Pancreas (tissue), 10 donors: Measurements from ENCODE around the gene MDH2. TPM values are rescaled to one million over a fixed set of nuclear protein-coding genes. Genes with fewer than 3 reads are reported as not detected.
"Not testable (repeated sequence)": the region's sequence is repeated elsewhere in the genome, so short reads cannot be mapped to it uniquely, and the experiment has no call there.

Experiments
- ATAC-seq, 4 donors: fragments of 200-7000 bp; cut with Tn5 transposase; one replicate each; pipeline versions ENCODE4 v1.8.0 to v1.9.1; 2020; ENCODE audit warnings: mild to moderate bottlenecking in 4 of 4, moderate library complexity in 4 of 4
- DNase-seq, 6 donors: peaks; one replicate each; pipeline ENCODE4 v3.0.0-alpha.2; 2020
- FAIRE-seq: peaks from 2 replicates; lab custom pipeline; 2012; peaks lifted over from hg19 to GRCh38; lab: Jason Lieb, UNC
- H3K27ac ChIP-seq, 4 donors: fragments of 200-600 bp; sonication (generic); 1 replicate in 3 of 4; 2 replicates in 1 of 4; pipeline versions ENCODE4 v1.5.0 to v1.8.0; 2020
- H3K27me3 ChIP-seq, 4 donors: fragments of 200-600 bp; one replicate each; pipeline ENCODE4 v1.8.0; 2021
- H3K36me3 ChIP-seq, 3 donors: fragments of 200-600 bp; sonication (generic) in 1 of 3; one replicate each; pipeline versions ENCODE4 v1.5.0 to v1.8.0; 2020 to 2021
- H3K4me1 ChIP-seq, 3 donors: fragments of 200-600 bp; one replicate each; pipeline ENCODE4 v1.8.0; 2021
- H3K4me3 ChIP-seq, 4 donors: fragments of 200-600 bp; sonication (generic) in 2 of 4; one replicate each; pipeline versions ENCODE4 v1.5.0 to v1.8.0; 2020 to 2021
- H3K9me3 ChIP-seq, 4 donors: fragments of 200-600 bp; one replicate each; pipeline ENCODE4 v1.8.0; 2021
- CTCF ChIP-seq, 4 donors: fragments of 200-600 bp; sonication (generic) in 3 of 4; IDR thresholded peaks; one replicate each; pipeline versions ENCODE4 v1.5.0 to v1.8.0; 2021; ENCODE audit warnings: antibody characterized with exemption in 4 of 4
- WGBS, 2 donors: extraction: QIAGEN DNeasy Blood & Tissue Kit; methylation state at CpG; one replicate each; pipeline ENCODE4 v1.1.7; 2013; 5-methylcytosine and 5-hydroxymethylcytosine counted together
- intact Hi-C, 3 donors: fragments of 100-400 bp; cut with DNase I; formaldehyde crosslinking; loops; one replicate each; pipeline versions ENCODE4 v1.11.1 to v1.14.2; 2022
- polyA plus RNA-seq, 2 donors: library from polyadenylated mRNA; stranded (reverse); fragments of 200-250 nt; gene quantifications; one replicate each; pipeline ENCODE4 v1.2.3, GENCODE V29; 2013
- total RNA-seq, 6 donors: library from RNA; stranded (reverse); fragmentation: NEBNext Ultra II Directional in 4 of 6; extraction: Animal tissue kit (Norgen Biotek cat#: 25700) in 4 of 6; gene quantifications; one replicate each; pipeline versions ENCODE4 v1.2.1 to v1.2.4, GENCODE V29; 2021 to 2023
- donor health status: healthy with polysubstance abuse.
- donor health status: DM: no; HTN: no; CAD: no; lungs with moderate emphysema.
- donor health status: DM: no; HTN: no; CAD: no.
- donor health status: control.
- donor health status: control.
- donor health status: Bipolar disorder and iron deficiency.
- donor health status: DM: yes; HTN: yes; CAD: no.
- donor health status: DM: no; HTN: no; CAD: no.
- donor health status: DM: no; HTN: no; CAD: no.
- donor health status: DM: yes; HTN: yes; CAD: no.

MDH2 gene
- total and polyA plus RNA-seq, 8 donors: 36.3 to 106 (median 79.2) TPM

GRCh38 chr7:76003351-76003750, 44.6 kb upstream of the MDH2 start:
- intact Hi-C loops: no loop called here

GRCh38 chr7:76005004-76005403, 42.9 kb upstream of the MDH2 start:
- DNase-seq, ATAC-seq, intact Hi-C loops, H3K27ac ChIP-seq, FAIRE-seq, H3K27me3 ChIP-seq, H3K4me3 ChIP-seq, H3K9me3 ChIP-seq, H3K4me1 ChIP-seq: not testable (repeated sequence)
- 90 to 95% methylated on average over 4 of the region's 4 CpGs for WGBS, 2 donors
- peaks cover 0 to 15% (median 0%) of the 10 kb centered on the region in 3 donors for H3K36me3 ChIP-seq

More at GRCh38 chr7:76003351-76003750, 44.6 kb upstream of the MDH2 start:
- DNase-seq: peak in 1 of 6 donors; percentile 28
- Histone ChIP-seq H3K36me3 (peaks cover 0 to 15% (median 0%) of the 10 kb centered on the region in 3 donors), H3K4me1 (no peaks in the 10 kb centered on the region), H3K27me3 (no peaks in the 10 kb centered on the region), H3K9me3 (no peaks in the 10 kb centered on the region), H3K4me3 (no peak overlapping the region), H3K27ac (no peak overlapping the region)
- 91 to 95% methylated on average over 10 of the region's 10 CpGs for WGBS, 2 donors
- no peak for FAIRE-seq
- TF ChIP-seq CTCF (IDR thresholded peaks at IDR 0.05): no peak
- no peak for ATAC-seq

DNA sequence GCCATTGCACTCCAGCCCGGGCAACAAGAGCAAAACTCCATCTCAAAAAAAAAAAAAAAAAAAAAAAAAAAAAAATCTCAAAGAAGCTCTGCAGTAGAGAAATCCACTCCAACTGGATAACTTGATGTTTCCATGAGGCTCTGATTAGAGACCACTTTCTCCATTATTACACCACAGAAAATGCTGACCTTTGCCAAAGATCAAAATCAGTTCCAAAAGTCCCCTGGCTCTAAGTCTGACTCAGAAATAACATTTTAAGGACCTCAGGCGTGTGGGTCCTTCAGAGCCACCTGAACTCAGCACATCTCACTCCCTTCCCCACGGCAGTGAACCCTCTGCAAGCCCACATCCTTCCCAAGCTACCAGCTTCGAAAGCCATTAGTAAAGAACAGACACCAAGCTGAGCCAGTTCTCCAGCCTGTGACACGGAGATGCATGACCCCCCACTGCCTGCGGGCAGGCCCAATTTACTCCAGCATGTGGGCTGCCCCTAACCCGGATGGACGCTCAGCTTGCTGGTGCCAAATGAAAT, 39.7 kb upstream of the MDH2 start:
- H3K27ac ChIP-seq: no peak overlapping the region
- FAIRE-seq: no peak

GRCh38 chr7:76009672-76010600, 38.0 kb upstream of the MDH2 start:
- H3K27me3 ChIP-seq: no peaks in the 10 kb centered on the region
- TF ChIP-seq CTCF (IDR thresholded peaks at IDR 0.05): no peak
- H3K27ac ChIP-seq: no peak overlapping the region
- H3K36me3 ChIP-seq: peaks cover 0 to 4% (median 0%) of the 10 kb centered on the region in 3 donors
- no peaks in the 10 kb centered on the region for H3K4me1 ChIP-seq
- ATAC-seq (no peak), FAIRE-seq (no peak), DNase-seq (peak in 1 of 6 donors; percentile 18)
- intact Hi-C loops: no loop called here
- H3K9me3 ChIP-seq: no peaks in the 10 kb centered on the region
- H3K4me3 ChIP-seq: no peak overlapping the region
- WGBS, 2 donors: 91% methylated on average over 11 of the region's 11 CpGs

More for the DNA sequence above, 39.7 kb upstream of the MDH2 start:
- TF ChIP-seq CTCF (IDR thresholded peaks at IDR 0.05): no peak
- H3K4me3 ChIP-seq: no peak overlapping the region
- no peak for ATAC-seq
- H3K36me3 ChIP-seq: peaks cover 0 to 17% (median 0%) of the 10 kb centered on the region in 3 donors
- no peaks in the 10 kb centered on the region for H3K4me1 ChIP-seq
- peak in 1 of 6 donors; percentile 13 for DNase-seq
- intact Hi-C loops: no loop called here
- H3K27me3 ChIP-seq: no peaks in the 10 kb centered on the region
- 78 to 84% methylated on average over 8 of the region's 8 CpGs for WGBS, 2 donors
- no peaks in the 10 kb centered on the region for H3K9me3 ChIP-seq

DNA sequence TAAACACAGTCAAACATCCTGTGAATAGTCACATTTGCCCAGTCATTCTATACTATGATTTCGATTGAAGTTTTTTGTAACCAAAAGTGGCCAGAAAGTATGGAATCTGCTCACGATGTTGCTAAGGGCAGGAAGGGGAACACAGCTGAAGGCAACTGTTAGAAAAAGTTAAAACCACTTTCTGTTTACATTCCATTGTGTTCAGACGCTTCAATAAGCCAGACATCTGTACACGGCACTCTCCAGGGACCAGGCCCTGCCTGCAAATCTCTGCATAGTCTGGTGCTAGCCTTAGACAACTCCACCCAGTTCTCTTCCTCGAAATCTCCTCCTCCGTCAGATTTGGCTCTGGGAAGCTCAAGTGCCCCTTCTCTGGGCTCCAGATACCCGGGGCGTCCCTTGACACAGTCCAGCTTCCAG, 36.5 kb upstream of the MDH2 start:
- H3K36me3 ChIP-seq: peaks cover 0 to 4% (median 0%) of the 10 kb centered on the region in 3 donors
- H3K27ac ChIP-seq: no peak overlapping the region
- intact Hi-C loops: no loop called here
- DNase-seq (peak in 1 of 6 donors; percentile 5), ATAC-seq (peak in 3 of 4 donors; percentile 30 to 43 (median 41)), FAIRE-seq (no peak)
- no peaks in the 10 kb centered on the region for H3K27me3 ChIP-seq
- no peak overlapping the region for H3K4me3 ChIP-seq
- no peak for TF ChIP-seq CTCF (IDR thresholded peaks at IDR 0.05)
- H3K9me3 ChIP-seq: no peaks in the 10 kb centered on the region
- WGBS, 2 donors: 82 to 83% methylated on average over 8 of the region's 8 CpGs
- H3K4me1 ChIP-seq: no peaks in the 10 kb centered on the region
